Stimulated activated CD4-positive, alpha-beta T cell treated with anti-CD3 and anti-CD28 coated beads, Interleukin-15, amount 100 ng/mL, for 24 hours (primary cell): ENCODE results near the gene ACTR3.

Experiments used
- DNase-seq: peaks from one replicate; pipeline ENCODE4 v3.0.0-alpha.2; 2020

ACTR3 gene

DNA sequence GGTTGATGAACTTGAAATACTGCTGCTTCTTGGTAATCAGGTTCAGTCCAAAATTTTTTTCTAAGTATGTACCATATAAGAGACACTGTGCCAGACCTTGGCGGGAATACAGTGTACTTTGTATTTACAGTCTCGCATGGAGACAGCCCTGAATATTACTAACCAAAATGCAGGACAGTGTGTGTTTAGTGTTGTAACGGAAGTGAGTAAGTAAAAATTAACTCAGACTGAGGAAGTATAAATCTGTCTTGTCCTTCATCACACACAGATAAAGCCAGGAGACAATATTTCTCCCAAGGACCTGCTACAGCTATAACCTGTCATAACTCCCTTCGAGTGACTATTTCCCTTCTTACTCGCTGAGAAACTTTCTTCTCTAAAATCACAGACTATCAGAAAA, 76.9 kb downstream of the ACTR3 start:
- DNase-seq, result no peak

DNA sequence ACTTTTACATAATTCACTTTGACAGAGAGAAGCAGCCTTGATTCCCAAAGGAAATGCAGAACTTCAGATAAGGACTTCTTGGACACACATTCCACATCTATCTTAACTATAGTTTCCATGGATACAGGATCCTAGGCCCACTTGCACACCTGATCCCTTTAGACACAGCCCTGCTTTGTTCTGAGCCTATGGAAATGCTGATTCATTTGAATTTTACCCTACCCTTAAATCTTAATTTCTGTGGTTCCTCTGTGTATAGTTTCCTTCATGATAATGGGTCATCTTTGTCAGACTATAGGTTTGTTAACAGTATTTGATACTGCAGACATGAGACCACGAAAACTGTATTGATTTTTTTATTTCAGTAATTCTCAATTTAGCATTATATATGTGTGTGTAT, 77.4 kb downstream of the ACTR3 start:
- no peak for DNase-seq

DNA sequence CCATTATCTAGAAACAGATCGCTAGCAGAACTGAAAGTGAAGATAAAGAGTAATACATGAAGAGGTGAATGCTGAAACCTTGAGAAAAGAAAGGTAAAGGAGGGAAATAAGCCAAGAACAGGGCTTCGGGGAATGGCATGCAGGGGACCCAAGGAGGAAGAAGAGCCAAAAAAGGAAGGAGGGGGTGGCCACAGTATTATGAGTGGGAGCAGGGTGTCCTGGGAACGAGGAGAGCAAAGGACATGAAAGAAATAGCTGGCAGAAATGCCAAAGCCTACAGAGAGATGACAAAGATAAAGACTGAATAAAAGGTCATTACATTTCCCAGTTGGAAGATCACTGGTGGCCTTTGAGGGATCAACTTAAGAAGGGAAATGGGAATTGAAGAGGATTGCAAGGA, 82.9 kb downstream of the ACTR3 start:
- DNase-seq, result no peak

DNA sequence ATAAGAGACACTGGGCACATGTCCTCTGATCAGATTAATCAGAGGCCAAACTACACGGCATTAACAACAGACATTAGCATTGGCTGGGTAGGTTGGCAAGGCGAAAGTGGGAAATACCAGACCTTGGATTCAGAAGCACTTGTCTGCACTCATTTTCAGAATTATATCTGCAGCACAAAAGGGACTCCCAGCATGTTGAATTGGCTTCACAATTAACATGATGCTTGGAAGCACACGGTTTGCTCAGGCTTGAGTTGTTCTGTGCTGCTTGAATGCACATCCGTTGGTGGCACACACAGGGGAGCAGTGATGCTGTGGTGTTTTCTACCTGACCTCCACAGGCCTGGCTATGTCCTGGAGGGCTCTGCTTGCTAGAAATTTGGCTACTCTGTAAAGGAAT, 83.9 kb downstream of the ACTR3 start:
- no peak for DNase-seq

DNA sequence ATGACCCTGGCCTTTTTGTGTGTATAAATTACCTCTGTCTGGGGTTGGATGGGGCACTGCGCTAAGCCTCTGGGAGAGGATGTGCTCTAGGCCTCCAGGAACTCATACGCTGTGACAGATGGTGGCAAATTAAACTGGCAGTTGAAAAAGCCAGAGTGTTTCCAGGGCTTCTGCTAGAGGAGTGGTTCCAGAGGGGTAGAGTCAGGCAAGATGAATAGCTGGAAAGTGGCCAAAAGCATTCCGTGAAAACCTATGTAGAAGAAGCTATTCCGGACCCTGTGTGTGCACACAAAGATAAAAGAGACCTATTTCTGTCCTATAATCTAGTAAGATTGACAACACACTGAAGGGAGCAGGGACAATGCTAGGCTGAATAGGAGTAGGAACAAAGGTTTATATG, 84.8 kb downstream of the ACTR3 start:
- no peak for DNase-seq

DNA sequence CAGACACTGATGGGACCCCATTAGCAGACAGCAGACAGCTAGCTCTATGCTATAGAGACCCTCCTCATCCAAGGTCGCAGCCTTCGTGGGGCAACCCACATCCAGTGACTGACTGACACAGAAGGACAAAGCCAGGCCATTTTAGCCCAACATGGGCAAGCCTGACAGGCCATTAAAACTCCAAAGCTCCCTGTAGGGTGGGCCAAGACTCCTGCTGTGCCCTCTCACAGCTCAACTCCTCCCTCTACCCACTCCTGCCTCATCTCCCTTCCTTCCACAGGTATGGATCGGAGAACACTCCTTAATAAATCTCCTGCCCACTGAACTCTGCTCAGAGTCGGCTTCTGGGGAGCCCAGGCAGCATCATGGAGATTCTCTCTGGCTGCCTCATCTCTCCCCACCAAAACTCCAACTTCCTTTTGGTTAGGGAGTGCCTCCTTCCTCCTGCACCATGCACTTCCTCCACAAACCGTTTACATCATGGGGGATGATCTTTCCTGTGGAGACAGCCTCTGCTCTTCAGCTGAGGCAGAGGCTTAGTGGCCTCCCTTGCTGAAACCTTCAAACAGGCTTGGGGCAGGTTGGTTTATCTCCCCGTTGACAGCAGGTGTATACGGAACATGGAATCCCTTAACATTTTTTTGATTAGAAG, 86.5 kb downstream of the ACTR3 start:
- DNase-seq, result no peak

DNA sequence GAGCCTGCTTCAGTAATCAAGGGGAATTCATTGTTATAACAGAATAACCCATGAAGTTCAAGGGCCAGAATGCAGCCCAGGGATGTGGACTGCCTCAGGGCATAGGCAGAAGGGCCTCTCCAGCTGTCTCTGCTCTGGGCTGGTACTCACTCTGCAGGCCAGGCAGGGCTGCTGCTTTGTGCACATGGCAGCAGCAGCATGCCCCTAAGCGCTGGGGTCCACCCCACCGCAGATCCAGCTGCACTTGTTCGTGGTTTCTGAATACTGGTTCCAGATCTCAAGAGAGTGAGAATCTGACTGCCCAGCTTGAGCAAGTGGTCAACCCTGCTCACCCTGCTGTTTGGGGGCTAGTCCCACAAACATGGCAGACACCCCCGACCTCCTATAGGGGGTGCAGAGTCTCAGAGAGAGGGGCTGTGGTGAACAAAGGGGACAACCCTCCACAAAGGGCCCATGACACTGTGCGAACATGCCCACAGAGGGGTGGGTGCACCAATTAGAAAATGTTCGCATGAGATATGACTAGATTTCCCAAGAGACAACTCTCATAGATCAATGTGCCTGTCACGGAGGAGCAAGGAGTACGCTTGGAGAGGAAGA, 87.3 kb downstream of the ACTR3 start:
- DNase-seq, result no peak

DNA sequence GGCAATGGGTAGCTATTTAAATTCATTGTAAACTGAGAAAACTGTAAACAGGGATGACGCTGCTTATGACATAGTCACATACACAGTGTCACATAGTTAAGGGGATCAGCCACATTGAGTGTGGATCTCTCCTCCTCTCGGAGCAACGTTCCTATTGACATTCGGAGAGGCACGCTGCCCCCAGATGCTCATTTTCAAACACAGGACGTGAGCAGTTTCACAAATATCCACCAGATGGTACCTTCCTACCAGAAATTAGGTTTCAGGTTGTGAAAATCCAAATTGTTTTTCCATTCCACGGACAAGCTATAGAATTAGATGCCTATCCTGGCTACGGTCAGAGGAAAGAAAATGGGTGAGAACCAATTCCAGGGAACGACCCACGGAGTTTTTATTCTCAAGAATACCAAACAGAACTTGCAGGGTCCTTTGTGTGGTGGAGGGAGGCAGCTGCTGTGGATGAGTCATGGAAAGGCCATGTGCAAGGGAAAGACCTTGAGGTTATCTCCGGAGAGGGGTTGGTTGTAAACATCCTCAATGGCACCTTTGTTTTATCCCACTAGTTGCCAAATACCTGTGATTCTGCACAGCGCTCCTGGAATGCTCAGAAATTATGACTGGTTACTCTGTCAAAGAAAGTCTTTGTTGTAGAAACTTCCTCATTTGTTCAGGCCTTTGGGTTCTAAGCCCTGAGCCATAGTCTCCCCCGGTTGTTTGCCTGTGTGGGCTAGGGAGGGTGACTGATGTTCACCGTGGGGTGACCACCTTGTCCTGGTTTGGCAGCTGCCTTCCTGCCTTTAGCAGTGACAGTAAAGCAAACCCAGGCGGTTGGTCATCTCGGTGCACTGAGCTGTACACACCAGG, 88.0 kb downstream of the ACTR3 start:
- DNase-seq, result no peak

DNA sequence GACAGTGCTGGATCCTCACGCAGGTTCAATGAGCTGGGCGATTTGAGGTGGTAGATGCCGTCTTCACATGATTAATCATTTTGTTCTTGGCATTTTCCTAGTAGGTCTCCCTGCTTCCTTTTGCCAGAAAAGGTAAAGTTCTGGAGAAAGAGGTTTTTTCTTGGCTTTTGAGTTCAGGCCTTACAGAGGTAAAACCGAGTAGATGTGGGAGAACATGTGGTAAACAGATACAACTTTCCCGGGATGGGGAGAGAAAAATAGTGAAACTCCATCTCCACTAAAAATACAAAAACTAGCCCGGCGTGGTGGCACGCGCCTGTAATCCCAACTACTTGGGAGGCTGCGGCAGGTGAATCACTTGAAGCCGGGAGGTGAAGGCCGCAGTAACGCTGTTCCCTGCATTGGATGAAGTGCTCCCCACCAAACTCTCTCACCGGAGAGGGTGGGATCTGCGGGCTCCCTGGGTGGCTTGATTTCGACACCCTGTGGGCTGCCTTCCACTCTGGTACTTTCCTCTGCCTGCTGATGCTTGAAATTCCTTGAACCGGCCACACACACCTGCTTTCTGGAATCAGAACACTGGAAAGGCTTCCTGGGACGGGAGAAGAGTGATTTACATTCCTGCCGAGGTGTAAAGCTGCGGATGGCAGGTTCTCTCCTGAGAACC, 88.8 kb downstream of the ACTR3 start:
- no peak for DNase-seq

DNA sequence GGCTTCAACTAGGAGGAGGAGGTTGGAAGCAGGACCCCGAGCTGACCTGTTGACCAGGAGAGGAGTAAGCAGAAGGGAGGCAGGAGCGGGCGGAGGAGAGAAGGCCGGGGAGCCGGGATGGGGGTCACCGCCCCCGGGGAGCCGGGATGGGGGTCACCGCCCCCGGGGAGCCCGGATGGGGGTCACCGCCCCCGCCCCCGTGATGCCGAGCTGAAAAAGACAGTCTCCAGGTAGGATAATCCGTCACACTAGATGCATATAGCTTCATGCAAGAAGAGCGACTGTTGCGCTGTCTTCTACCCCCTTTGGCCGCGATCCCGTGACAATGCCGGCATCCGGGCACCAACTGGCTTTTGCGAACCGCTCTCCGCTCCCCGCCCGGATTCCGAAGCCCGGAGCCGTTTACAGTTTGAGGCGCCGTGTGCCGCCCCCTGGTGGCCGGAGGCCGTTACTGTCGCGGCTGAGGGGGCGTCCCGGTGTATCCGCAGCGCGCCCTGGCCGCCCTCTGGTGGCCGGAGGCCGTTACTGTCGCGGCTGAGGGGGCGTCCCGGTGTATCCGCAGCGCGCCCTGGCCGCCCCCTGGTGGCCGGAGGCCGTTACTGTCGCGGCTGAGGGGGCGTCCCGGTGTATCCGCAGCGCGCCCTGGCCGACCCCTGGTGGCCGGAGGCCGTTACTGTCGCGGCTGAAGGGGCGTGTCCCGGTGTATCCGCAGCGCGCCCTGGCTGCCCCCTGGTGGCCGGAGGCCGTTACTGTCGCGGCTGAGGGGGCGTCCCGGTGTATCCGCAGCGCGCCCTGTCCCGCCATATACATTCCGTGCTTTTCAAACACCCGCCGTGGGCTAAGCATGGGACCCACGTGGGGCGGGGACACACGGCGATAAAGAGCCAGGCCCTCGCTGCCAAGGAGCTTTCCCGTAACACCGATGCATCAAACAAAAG, 89.6 kb downstream of the ACTR3 start:
- DNase-seq, result peak; percentile 80

DNA sequence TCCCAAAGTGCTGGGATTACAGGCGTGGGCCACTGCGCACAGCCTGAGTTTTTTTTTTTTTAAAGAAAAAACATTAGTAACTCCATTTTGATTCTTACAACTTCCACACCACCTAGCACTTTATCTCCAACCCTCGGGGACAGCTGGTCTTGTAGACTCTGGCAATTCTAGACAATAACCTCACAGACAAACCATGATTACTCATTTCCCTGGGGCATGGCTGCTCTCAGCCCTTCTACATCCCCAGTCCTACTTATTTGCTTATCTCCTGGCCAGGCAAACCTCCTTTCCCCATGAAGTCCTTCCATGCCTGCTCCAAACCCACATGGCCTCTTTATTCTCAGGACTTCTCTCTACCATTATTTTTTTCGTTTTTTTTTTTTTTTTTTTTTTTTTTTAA, 91.1 kb downstream of the ACTR3 start:
- no peak for DNase-seq

DNA sequence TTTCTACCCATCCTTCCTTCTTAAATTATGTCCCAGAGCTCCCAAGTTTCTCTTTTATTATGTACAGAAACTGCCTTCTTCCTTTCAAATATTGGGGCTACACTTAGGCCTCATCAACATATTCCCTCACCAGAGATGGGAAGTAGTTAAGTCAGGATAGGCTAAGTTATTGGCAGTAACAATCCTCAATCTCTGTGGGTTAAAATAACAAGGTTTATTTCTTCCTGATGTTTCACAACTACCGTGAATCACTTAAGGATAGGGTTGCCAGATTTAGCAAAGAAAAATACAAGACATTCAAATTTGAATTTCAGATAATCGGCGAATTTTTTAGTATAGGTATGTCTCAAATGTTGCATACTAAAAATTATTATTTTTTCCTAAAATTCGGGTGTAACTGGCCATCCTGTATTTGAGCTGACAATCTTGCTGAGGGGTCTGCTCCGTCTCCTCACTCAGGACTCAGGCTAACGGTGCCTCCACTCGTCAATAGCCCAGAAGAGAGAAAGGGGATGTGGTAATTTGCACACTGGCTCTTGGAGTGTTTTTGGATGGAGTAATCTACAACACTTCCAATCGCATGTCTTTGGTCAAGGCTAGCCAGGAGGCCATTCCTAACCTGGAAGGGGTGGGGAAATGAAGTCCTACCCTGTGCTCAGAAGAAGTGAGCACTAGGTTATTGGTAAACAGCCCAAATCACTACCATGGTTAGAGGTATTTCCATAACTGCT, 91.7 kb downstream of the ACTR3 start:
- DNase-seq, result no peak

DNA sequence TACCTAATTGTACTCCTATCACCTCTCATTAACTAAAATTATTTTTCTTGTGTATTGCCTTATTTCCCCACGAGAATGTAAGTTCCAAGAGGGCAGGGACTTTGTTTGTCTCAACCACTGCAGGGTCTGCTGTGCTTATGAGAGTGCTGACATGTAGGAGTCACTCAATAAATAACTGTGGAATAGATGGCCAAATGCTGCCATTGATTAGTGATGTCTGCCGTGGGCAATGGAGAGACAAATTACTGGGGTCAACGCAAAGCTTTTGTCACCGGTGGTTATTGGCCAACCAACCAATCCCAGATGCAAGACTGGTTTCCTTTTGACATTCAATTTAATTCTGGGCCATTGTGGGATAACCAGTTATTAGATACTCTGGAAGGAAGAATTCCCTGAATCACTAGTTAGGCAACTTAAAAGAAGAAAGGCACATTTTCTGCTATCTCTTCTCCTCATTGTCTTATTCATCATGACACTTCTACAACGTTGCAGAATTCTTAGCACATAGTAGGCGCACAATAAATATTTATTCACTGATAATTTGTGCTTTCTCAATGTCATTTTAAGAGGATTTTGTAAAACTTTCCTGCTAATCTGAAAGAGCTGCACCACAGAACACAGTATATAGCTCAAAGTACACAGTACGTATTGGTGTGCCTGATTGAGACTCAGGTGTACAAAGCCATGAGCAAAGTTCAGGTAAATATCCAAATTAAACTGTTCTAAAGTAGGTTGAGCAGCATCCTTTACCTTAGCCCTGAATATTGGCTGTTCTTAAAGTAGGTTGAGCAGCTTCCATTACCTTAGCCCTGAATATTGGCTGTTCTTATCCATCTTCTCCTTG, 95.9 kb downstream of the ACTR3 start:
- no peak for DNase-seq

DNA sequence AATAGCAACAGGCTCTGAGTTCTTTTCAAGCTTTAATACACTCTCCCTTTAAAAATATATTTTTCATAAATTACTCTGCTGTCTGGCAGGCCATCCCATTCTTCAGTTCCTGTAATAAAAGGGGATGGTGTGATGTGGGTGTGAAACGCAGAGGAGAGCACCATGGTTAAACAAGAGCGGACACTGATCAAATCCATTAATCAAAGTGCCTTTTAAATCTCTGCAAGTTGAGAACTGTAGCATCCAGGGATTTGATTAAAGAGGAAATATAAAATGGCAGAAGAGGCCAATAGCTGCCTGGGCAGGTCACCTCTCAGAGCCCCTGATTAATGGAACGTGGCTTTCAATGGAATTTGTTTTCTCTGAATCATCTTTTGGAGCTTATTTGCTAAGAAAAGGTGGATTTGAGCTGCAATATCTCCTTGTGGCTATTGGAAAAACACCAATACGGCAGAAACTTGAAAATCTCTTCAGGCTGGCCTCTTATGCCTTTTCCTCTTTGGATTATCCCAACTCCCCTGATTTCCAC, 96.9 kb downstream of the ACTR3 start:
- no peak for DNase-seq

DNA sequence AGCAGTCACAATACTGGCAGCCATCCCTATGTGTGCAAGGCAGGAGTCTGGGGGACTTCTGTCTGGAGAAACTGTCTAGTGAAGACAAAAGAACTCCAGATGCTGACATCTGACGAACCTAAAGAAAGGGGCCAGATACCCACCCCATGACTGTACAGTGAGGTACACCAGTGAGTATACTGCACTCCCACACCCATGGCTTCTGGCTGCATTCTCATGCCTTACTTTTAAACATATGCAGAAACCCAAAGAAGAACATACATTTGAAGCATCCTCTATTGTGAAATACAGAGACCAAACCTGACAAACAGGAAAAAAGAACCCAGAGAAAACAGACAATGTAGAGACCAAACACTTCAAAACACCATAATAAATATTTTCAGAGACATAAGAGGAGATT, 102.2 kb downstream of the ACTR3 start:
- DNase-seq, result no peak

DNA sequence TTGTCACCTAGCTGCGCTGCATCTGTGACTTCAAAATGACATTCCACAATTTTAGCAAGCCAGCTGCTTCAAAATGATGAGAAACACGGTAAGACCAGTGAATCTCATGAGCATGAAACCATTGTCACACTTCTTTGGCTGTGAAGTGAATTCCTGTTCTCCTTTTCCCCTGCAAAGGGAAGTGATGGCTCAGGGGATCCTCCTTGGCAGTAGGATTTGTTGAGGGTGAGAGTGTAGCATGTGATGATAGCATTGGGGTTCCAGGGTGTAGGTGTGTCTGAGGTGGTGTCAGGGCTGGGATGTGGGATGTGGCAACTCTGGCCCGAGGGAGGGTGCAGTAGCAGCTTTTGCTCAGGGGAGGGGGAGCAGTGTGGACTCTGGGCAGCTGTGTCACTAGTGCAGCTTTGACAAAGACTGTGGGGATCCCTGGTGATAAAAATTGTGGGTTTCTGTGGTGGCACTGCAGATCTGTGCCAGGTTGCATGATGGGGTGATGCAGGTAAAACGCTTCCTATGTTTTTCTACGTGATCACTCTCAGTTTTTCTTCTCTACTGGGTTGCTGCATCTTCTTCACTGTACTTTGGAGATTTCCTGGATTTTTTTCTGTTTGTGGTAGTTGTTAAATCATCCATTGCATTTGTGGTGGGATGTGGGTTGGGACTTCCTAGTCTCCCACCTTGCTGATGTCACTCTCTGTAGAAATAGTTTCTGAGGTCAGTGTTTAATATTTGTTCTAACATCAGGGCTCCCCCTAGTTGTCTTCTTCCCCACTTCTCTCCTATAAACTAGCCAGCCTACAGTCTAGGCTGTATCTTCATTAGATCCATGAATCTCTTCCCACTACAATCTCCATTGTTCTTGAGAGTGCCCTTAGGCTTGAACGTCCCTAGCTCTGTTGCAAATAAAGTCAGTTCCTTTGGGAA, 107.0 kb downstream of the ACTR3 start:
- no peak for DNase-seq

DNA sequence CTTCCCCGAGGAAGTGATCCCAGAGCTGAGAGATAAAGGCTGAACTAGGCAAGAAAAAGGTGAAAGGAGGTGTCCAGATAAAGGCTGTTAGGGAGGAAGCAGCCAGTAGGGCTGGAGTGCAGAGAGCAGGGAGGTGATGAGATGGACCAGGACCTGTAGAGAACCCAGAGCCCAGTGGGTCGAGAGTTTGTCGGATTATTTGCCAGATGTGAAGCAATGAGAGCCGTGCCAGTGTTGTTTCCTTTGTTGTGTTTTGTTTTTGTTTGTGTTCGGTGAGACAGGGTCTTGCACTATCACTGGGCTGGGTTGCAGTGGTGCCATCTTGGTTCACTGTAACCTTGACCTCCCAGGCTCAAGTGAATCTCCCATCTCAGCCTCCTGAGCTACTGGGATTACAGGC, 111.3 kb downstream of the ACTR3 start:
- DNase-seq, result no peak

DNA sequence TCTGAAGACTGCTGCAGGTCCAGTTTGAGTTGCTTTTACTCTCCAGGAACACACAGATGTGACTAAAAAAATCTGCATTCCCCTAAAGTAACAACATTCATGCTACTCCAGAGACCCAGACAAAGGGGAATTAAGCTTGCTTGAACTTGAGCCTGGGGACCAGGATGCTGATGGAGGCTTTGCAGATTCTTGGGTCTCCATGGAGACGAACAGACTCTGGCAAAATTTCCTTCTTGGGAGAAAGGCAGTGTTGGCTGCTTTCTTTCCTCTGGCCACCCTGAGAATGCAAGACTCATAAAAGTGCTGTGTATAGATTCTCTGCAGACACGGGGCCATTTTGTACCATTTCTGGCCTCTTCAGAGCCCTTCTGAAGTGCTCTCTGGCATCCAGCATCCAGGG, 112.0 kb downstream of the ACTR3 start:
- DNase-seq, result no peak

DNA sequence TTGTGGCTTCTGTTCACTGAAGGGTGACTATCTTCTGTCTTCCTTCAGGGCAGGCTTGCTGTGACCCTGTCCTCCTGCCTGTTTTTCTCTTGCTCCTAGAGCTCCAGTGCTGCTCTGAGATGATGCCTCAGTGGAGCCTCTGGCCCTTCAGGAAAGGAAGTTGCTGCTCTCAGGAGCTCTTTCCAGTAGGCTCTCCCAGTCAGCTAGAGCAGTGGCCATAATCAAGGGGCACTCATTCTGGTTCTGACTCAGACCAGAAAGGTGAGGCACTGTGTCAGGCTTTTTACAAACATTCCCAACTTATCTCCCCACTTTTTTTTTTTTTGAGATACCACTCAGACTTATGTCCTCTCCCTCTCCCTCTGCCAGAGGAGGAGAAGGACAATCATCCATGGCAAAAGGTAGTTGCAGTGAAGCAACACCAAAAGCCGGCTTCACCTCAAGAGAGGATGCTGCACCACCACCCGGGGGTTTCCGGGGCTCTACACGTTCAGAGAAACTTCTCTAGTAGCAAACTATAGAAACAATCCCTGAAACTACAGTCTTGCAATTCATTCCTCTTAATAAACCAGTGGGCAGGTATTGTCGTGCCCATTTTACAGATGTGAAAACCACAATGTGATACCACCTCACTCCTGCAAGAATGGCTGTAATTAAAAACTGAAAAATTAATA, 115.4 kb downstream of the ACTR3 start:
- DNase-seq, result no peak
